DMS 273 (cell line): Measurements from ENCODE around the gene SH3GLB1.

Experiments
- DNase-seq: peaks from one replicate; lab custom pipeline; 2025; ENCODE audit not compliant: unreplicated experiment; lab: John Stamatoyannopoulos, UW

SH3GLB1 gene

GRCh38 chr1:86773341-86774288 is 69.2 kb downstream of the SH3GLB1 start:
- DNase-seq: no peak

GRCh38 chr1:86774305-86775295 is 70.2 kb downstream of the SH3GLB1 start:
- DNase-seq: peak; percentile 78

- DNase-seq: no peak
Observed at GRCh38 chr1:86775395-86775794, 71.0 kb downstream of the SH3GLB1 start.

- DNase-seq: no peak
Observed at GRCh38 chr1:86776108-86776507, 71.7 kb downstream of the SH3GLB1 start.

GRCh38 chr1:86778569-86779239 is 74.3 kb downstream of the SH3GLB1 start:
- no peak for DNase-seq

- peak; percentile 56 for DNase-seq
Observed at GRCh38 chr1:86779308-86780191, 75.2 kb downstream of the SH3GLB1 start.

GRCh38 chr1:86782482-86782881 is 78.1 kb downstream of the SH3GLB1 start:
- no peak for DNase-seq

- no peak for DNase-seq
Observed at GRCh38 chr1:86787621-86788020, 83.2 kb downstream of the SH3GLB1 start.

- DNase-seq: no peak
Observed at GRCh38 chr1:86788300-86789206, 84.2 kb downstream of the SH3GLB1 start.

GRCh38 chr1:86795316-86795715 is 90.9 kb downstream of the SH3GLB1 start:
- no peak for DNase-seq
